ENCODE data around the gene CCNYL1.

Gene CCNYL1

GRCh38 chr2:207796585-207797350, 85.3 kb downstream of the CCNYL1 start:
- DNase-seq: no peak

- DNase-seq: no peak
Measured at GRCh38 chr2:207801259-207801658, 89.8 kb downstream of the CCNYL1 start.

- DNase-seq: no peak
Measured at GRCh38 chr2:207802650-207803049, 91.2 kb downstream of the CCNYL1 start.

Measured in 8988T (cell line).